T-helper 2 cell treated with Interferon-gamma antibody and Interleukin-4, amounts not matched to agents 100 ng/mL and 5 ng/mL, for 36 hours (primary cell): Measurements from ENCODE around the gene IL21. TPM values are rescaled to one million over a fixed set of nuclear protein-coding genes. Genes with fewer than 3 reads are reported as not detected.

Source experiments
- intact Hi-C: fragments of 100-400 bp; cut with micrococcal nuclease; formaldehyde crosslinking; loops from one replicate; pipeline ENCODE4 v1.15.1; 2023
- total RNA-seq: library from RNA; stranded (reverse); gene quantifications from 2 replicates; pipeline ENCODE4 v1.2.3, GENCODE V29; 2022

Gene IL21
- total RNA-seq, 1 donor from 2014 or later: 0.66 TPM

DNA sequence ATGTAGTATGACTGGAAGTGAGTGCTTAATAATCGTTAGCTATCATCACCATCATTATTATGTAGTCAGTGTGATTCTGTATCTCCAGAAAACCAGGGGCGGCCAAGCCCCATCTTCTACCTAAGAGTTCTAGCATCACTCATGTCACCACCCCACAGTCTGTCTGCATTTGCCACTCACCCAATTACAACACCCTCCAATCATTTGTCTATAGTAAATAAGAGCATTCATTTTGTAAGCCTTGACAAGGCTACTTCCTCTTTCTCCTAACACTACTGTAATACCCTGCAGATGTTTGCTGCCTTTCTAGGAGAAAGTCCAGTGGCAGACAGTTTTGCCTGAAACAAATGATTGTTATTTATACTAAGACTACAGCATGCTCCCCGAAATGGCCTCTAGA, 15.8 kb upstream of the IL21 start:
- intact Hi-C loops: no loop called here

DNA sequence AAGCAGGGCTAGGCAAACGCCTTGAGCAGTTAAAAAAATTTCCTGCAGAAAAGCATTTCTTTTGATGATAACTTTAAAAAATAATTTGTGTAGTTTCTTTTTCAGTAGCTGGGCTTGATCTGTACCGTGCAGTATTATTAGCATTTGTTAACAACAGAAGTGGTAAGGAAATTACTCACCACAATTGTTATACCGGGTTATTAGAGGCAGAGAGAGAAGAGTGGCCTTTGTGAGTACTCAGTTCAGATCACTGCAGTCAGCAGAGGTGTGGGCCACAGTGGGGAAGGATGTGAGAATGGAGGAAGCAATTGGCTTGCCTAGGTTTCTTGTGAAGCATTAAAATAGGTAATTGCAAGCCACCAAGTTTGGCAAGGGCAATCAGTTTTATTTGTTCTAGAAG, 14.3 kb upstream of the IL21 start:
- intact Hi-C loops: no loop called here

DNA sequence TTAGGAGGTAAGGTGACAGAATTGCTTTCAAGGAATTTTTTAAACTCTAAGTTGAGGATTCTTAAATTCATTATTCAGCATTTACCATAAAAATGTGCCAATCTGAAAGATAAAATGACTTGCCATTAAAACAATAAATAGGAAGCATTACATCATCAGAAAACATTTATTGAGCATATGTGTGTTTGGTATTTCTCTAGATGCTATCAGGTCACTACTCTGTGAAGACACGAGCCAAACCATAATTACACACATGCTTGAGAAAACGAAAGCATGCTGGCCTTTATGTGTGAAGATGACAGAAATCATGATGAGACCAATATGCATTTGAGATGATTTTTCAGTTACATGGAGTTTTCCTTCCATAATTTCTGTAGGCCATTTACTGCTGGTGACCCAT, 12.3 kb upstream of the IL21 start:
- intact Hi-C loops: no loop called here

DNA sequence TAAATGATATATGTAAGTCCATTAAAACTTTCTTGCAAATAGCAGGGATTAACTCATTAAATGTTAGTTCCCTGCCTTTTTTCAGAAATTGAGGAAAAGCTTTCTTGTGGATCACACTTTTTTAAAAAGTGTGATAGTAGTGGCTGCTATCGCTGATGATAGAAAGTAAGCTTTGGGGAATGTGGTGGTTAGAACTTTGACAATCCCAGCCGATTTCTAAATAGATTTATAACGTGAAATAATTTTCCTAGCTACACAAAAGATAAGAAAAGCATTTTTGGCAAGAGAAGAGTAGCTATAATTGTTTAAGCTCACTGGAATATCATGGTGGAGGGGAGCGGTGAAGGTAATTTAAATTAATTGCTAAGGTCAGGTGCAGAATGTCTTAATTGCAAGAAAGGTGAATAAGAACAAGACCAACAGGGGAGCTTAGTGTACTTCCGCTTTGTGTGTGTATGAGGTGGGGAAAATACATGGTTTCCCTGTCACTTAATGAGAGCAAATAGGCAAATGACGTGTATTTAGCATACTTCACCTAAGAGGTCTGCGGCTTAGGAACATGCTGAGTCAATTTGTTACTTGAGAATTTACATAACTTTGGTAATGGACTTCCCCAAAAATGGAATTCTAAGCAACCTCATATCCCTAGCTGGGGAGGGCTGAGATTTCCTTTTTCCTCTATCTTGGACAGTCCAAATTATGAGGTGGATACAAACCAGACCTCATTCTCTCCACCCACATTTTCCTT, 11.7 kb upstream of the IL21 start:
- intact Hi-C loops: no loop called here

DNA sequence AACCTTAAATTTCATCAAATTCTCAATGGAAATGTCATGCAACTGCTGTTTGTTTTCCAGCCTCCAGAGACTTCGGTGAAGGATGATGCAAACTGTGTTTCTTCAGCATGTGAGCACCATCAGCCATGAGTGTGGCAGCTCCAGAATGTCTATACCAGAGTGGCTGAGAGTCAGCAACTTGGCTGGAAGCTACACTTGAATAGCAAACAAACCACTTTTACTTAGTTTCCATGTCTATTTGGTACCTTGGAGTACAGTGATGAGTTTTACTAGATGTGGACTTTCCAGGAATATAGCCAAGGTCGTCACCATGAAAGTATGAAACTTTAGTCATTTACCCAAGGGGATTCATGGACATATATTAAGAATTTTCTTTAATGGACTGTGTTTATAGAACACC, 4.3 kb upstream of the IL21 start:
- intact Hi-C loops: no loop called here

DNA sequence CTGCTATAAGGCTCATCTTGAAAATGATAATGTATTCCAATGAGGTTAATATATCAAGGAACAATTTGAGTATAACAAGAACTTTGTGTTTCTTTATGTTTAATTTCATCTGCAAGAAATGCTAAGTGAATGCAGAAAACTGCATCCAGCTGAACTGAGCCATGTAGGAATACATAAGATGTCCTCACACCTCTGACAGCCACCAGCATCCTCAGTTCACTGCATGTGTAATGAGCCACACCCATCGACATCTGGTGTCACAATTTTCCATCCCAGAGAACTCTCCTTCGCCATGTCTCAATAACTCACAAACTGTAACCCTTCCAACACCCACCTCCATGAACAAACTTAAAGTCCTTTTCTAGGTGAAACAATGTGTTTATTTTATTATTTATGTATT, 3.3 kb upstream of the IL21 start:
- intact Hi-C loops: no loop called here

DNA sequence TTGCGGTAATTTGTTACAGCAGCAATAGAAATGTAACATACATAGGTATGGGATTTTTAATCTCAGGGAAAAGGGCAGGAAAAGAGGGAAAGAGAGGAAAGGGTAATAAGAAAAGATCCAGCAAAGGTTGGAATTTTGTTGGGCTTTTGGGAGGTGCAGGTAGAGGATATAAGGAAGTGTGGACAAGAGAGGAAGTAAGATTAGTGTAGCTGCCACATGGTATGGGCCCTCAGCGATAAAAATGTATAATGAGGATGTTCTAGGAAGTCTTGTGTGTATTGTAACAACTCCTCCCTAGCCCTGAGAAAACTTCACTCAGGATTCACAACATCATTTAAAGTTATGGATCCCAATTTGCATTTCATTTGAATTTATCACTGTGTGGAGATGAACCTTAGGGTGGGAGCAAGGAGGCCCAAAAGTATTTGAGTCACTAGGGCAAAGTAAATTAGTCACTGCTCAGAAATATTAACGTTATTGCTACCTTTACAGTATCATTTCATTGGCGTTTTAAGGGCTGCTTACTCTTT, 2.8 kb upstream of the IL21 start:
- intact Hi-C loops: no loop called here

DNA sequence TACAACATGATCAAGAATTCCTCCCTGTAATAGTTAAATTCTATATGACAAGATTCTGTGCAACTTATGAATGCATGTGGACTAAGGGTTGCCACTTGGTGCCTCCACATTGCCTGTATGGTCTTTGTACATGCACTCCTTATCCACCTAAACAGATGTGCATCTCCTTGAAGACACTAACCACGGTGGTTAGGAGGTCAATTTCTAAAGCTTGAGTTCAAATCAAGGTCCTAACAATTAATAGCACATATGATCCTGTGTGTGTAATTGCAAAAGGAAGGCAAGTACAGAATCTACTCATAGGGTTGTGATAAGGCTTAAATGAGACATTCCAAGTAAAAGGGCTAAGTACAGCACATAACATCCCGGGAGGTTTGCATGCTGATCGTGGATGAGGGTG, 1.5 kb upstream of the IL21 start:
- intact Hi-C loops: no loop called here

DNA sequence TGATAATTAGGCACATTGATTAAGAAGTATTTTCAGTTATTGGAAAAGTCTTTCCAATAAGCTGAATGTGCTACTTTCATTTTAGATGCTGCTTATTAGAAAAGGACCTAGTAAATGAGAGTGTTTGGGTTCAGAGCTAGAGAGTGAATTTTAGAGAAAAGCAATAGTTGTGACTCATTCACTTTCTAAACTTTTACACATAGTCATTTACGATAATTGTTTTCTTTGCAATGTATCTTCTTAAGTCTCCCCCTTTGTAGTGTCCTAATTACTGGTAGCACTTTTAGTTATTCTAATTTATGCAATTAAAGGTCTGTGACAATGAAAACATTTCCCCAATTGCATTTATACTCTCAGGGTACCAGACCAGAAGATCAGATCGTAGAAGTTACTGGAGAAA, 1.3 kb downstream of the IL21 start:
- intact Hi-C loops: no loop called here

DNA sequence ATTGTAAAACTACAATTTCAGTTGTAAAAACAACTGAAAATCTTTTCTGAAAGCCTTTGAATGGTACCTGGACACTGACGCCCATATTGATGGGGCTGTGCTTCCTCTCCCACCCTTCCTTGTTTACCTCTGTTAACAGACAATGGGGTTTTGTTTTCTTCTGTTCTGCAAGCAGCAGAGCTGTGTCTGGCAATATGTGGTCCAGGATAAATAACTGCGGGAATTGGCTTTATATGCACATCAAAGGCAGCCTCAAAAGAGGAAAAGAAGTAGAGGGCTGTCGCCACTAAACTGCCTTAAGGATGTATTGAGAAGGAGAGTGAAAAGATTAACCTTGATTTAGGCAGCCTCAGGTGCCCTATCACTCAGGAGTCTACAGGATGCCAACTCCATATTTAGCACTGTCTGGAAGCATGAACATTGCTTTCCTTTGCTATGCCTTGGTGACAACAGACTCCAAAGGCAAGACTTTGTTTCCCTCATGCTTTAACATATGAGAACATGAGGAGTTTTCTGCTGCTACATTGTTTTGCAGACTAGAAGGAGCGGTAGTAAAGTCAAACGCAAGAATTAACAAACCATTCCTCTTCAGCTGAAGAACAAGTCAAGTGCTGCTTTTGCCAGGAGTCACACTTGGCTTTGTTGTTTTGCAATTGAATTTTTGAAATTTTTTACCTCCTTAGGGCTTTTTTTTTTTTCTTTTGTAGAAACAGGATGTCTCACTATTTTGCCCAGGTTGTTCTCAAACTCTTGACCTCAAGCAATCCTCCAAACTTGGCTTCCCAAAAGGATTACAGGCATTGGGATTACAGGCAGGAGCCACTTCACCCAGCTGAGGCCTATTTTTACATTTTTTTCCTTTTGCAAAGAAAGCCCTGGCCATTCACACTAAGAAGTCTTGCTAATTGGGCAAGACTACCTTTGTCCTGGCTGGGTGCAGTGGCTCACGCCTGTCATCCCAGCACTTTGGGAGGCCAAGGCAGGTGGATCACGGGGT, 3.0 kb downstream of the IL21 start:
- intact Hi-C loops: no loop called here

DNA sequence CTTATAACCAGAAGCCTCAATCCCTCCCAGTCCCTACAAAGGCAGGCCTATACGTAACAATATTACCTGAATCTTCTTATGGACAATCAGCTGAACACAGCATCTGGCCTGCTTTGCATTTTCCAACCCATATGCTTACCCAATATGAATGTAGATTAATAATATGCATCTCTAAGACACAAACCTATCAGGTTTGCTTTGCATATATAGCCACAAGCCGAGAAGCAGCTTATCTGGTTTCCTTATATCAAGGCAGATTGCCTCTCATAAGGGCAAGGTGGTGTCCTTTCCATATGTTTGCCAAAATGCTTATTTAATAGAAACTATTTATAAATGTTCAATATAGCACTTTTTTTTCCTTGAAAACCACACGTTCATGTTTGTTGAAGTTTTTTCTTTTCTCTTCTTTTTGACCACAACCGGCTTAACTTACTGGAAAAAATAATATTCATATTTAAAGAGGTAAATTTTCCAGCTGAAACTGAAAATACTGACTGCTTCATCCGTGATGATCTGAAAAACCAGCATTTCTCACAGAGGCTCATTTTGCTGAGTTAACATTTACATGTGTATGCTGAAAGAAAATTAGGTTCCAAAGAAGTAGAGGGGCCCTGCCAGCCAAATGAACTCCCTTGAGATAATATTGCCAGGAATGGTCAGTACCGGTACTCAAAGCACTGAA, 3.8 kb downstream of the IL21 start:
- intact Hi-C loops: no loop called here

DNA sequence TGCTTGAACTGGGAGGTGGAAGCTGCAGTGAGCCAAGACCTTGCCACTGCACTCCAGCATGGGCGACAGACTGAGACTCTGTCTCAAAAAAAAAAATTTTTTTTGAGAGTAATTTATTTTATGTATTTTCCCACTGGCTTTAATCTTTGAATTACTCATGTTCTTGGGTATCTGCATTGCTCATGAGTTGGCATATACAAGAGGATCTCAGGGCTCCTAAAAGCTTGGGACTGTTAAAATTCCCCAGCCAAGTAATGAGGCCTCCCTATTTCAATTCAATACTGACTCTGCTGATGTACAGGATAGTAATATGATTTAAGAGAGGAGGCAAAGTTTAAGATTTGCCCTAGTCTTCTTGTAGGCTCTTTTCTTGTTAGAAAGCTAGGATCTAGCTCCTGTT, 6.2 kb downstream of the IL21 start:
- intact Hi-C loops: no loop called here

DNA sequence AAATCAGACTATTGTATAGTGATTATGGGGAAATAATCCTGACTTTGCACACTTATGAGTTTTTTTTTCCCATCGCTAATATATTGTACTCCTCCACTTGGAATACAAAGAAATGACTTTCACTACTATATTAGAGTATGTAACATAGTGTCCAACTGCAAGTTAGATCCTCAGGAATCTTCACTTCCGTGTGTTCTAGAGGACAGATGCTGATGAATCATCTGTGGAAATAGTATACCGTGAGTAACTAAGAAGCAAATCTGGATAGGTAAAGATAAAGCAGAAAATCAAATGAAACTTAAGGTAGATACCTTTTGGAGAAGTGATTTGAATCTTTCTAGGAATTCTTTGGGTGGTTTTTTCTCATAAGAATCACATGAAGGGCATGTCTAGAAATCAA, 8.3 kb downstream of the IL21 start:
- intact Hi-C loops: no loop called here

DNA sequence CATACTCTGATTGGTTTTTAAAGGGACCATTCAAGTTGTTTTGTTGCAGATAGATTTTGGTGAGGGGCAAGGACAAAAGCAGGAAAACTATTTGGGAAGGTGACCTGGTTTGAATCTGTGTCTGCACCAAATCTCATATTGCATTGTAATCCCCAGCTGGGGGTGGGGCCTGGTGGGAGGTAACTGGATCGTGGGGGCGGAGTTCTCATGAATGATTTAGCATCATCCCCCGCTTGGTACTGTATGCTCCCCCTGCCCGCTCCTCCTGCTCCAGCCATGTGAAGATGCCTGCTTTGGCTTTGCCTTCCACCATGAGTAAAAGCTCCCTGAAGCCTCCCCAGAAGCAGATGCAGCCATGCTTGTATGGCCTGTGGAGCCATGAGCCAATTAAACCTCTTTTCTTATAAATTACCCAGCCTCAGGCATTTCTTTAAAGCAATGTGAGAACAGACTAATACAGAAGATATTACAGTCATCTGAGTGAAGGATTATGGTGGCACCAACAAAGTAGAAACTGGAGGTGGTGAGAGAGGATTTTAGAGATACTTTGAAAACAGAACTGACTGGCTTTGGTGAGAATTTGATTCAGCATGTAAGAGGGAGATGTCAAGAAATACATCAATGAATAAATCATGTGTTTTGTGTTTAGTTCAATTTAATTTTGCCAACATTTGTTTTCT, 14.4 kb downstream of the IL21 start:
- intact Hi-C loops: no loop called here

DNA sequence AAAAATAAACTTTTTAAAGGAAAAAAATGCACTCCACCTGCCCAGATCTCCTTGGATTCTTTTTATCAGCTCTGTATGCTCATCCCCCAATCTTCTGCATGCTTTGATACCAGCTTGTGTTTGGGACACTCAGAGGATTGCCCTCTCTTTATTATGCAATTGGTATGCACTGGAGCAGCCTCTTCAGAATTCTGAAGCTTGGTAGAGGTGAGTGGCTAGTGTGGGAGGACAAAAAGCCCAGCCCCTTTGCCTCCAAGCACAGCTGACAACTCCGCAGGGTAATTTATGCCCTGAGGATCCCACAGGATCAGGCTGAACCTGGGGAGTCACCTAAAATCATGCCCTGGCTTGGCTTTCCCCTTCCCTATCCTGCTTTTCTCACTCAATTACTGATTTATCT, 16.7 kb downstream of the IL21 start:
- intact Hi-C loops: loop anchor here (5.0 kb wide), 2 partner anchors 48 to 308 kb away; no protein-coding TSS in a partner anchor

DNA sequence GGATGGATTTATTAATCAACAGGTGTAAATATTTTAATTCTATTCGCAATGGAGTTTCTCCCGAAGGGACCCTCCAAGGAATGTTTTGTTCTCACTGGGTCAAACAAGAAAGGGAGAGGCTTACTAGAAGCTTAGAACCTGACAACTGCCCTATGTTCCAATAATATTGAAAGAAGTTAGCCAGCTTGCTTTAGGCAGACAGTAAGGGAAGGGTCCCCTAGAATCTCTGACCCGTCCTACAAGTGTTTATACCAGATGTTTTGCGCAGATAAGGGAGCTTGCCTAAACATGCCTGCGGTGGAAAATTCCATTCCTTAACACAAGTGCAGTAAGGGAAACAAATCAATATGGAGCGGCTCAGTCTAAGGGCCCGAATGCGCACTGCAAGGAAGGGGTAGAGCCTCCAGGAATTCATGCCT, 17.7 kb downstream of the IL21 start:
- intact Hi-C loops: loop anchor here (5.0 kb wide), 2 partner anchors 49 to 309 kb away; no protein-coding TSS in a partner anchor

DNA sequence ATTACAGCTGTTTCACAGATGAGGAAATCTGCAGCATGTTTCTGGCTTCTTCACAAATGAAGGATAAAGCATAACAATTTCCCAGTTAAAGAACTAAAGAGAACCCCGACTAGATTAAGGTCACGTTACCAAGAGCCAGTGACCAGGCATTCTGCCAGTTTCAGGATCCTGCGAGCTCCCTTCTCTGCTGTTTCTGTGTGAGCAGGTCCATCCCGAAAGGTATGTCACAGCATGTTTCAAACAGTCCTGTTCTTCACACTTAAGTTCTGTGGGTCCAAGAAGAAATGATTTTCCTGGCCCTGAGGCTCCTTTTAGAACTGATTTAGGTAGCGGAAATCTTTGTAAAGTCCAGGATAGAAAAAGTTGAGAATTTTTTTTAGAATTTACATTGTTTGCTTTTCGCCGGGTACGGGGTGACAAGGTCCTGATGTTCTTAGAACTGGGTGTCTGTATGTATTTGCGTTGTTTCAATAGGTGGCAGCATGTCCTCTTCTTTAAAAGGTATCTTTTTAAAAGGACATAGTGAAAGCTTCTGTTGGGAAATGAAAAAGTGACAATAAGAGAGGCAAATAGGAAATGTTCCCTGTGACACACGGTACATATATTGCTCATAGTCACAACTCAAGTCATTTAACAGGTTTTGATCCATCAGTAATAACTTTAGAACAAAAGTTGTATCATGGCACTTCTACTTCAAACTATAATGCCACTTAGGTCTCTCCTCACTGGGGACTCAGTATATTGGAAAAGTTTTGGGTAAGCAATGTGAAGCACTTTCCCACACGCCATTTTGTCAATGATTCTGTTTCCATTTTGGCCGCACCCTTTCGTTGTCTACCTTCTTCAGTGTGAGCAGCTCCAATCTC, 18.4 kb downstream of the IL21 start:
- intact Hi-C loops: loop anchor here (1.0 to 5.0 kb wide), 4 partner anchors 50 to 329 kb away; no protein-coding TSS in a partner anchor

DNA sequence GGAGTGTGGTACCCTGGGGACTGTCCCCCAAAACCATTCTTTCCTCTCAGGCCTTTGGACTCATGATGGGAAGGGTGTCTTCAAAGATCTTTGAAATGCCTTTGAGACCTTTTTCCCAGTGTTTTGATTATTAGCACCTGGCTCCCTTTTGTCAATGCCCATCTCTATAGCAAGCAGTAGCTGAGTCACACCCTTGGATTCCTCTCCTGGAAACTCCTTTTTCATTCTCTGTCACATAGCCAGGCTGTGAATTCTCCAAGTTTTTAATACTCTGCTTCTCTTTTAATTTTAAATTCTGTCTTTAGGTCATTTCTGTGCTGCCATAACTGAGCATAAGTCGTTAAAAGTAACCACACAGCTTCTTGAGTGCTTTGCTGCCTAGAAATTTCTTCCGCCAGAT, 29.7 kb downstream of the IL21 start:
- intact Hi-C loops: no loop called here

DNA sequence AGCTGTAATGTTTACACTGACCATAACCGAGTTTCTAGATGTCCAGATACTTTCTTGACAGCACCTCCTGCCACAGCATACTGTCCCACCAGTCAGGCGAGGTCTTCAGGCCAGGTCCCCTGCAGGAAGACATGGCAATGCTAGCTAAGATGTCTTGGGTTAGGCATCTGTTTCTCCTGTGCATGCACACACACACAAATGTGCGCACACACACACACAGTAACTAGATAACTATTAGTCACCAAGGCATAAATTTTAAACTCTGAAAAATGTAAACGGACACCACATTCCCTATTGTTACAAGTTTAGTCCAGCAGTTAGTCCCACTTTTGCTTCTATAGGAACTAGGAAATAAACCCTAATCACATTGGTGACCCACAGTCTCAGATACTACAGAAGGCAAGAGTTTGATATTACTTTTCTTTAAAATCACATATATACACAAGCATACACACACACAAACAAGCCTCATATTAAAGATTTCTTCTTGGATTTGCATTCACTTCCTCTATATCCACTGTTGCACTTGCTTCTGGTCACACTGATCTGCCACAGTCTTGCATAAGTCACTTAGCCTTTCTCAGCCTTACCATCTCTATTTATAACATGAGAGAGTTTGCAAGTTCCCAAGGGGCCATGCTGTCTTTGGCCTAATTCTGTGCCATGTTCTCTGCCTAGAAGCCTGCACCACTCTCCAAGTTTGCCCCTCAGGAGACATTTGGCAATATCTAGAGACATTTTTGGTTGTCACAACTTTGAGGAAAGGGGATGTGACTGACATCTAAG, 32.2 kb downstream of the IL21 start:
- intact Hi-C loops: no loop called here
